HepG2 (cell line): ENCODE data around the gene FAM199X. TPM values are rescaled to one million over a fixed set of nuclear protein-coding genes. Genes with fewer than 3 reads are reported as not detected.

Experiments
- ARID2 ChIP-seq: sonication (generic); formaldehyde crosslinking; IDR thresholded peaks from 2 replicates; pipeline ENCODE4 v1.8.1; 2022; ENCODE audit warnings: mild to moderate bottlenecking, missing genetic modification reagents, borderline replicate concordance
- HNRNPL ChIP-seq: fragments of 200-400 bp; formaldehyde crosslinking; IDR thresholded peaks from 2 replicates; pipeline ENCODE4 v1.6.1; 2017; ENCODE audit warnings: mild to moderate bottlenecking, low read depth, low read length
- MEIS2 ChIP-seq: sonication (generic); formaldehyde crosslinking; IDR thresholded peaks from 2 replicates; pipeline ENCODE4 v1.9.0; 2021; ENCODE audit warnings: mild to moderate bottlenecking, missing genetic modification reagents
- MXD1 ChIP-seq: sonication (generic); formaldehyde crosslinking; IDR thresholded peaks from 2 replicates; pipeline ENCODE4 v1.4.0; 2020; ENCODE audit warnings: mild to moderate bottlenecking, missing genetic modification reagents
- NCOA1 ChIP-seq: sonication (generic); formaldehyde crosslinking; IDR thresholded peaks from 2 replicates; pipeline ENCODE4 v1.9.0; 2021; ENCODE audit warnings: missing genetic modification reagents
- NR0B2 ChIP-seq: sonication (generic); formaldehyde crosslinking; IDR thresholded peaks from 2 replicates; pipeline ENCODE4 v1.4.0; 2020; ENCODE audit warnings: mild to moderate bottlenecking, missing genetic modification reagents
- PPARG ChIP-seq: conservative IDR thresholded peaks from 2 replicates; pipeline ENCODE4 v1.6.1; 2016; ENCODE audit warnings: missing biosample characterization, missing genetic modification reagents
- SPEN ChIP-seq: sonication (generic); formaldehyde crosslinking; IDR thresholded peaks from 2 replicates; pipeline ENCODE4 v1.5.1; 2020; ENCODE audit warnings: low read depth, mild to moderate bottlenecking, missing genetic modification reagents
- TERF1 ChIP-seq: sonication (generic); formaldehyde crosslinking; IDR thresholded peaks from 2 replicates; pipeline ENCODE4 v1.8.0; 2022; ENCODE audit warnings: mild to moderate bottlenecking, missing genetic modification reagents, moderate library complexity
- XRCC5 ChIP-seq: fragments of 200-400 bp; formaldehyde crosslinking; optimal IDR thresholded peaks from 2 replicates; pipeline ENCODE3; 2017; ENCODE audit warnings: mild to moderate bottlenecking, low read length
- ZFP37 ChIP-seq: sonication (generic); formaldehyde crosslinking; IDR thresholded peaks from 2 replicates; pipeline ENCODE4 v1.4.0; 2020; ENCODE audit warnings: missing genetic modification reagents, borderline replicate concordance
- ZNF264 ChIP-seq: sonication (generic); formaldehyde crosslinking; IDR thresholded peaks from 2 replicates; pipeline ENCODE4 v1.4.0; 2020; ENCODE audit warnings: missing genetic modification reagents
- ZNF589 ChIP-seq: sonication (generic); formaldehyde crosslinking; conservative IDR thresholded peaks from 2 replicates; pipeline ENCODE4 v1.8.0; 2022; ENCODE audit warnings: mild to moderate bottlenecking, moderate library complexity, missing genetic modification reagents
- ZNF605 ChIP-seq: sonication (generic); formaldehyde crosslinking; IDR thresholded peaks from 2 replicates; pipeline ENCODE4 v1.8.0; 2022; ENCODE audit warnings: mild to moderate bottlenecking, missing genetic modification reagents
- ZNF660 ChIP-seq: sonication (generic); formaldehyde crosslinking; IDR thresholded peaks from 2 replicates; pipeline ENCODE4 v1.5.1; 2020; ENCODE audit warnings: mild to moderate bottlenecking, low read depth, missing genetic modification reagents, borderline replicate concordance
- ZNF768 ChIP-seq: sonication (generic); formaldehyde crosslinking; IDR thresholded peaks from 2 replicates; pipeline ENCODE4 v1.4.0; 2020; ENCODE audit warnings: missing genetic modification reagents
- ZNF782 ChIP-seq: sonication (generic); formaldehyde crosslinking; IDR thresholded peaks from 2 replicates; pipeline ENCODE4 v1.4.0; 2020; ENCODE audit warnings: missing genetic modification reagents, mild to moderate bottlenecking, borderline replicate concordance
- polyA plus RNA-seq, 8 experiments: library from polyadenylated mRNA; depleted of rRNA in 3 of 8; stranded (reverse) in 7 of 8; unstranded in 1 of 8; fragments of >200 nt; fragmentation: Illumina TruSeq in 4 of 8; extraction: Trizol in 4 of 8; gene quantifications; 2 replicates each; pipeline versions ENCODE4 v1.2.1 to v1.2.3, GENCODE V29; 2011 to 2016; ENCODE audit warnings: low read depth in 4 of 8, missing spikeins in 1 of 8, mixed read lengths in 1 of 8; ENCODE audit not compliant: insufficient read depth in 1 of 8
- total RNA-seq, 5 experiments: library from RNA; depleted of rRNA; stranded (reverse); fragments of >200 nt; fragmentation: Illumina TruSeq; extraction: Trizol; gene quantifications; 2 replicates each; pipeline ENCODE4 v1.2.3, GENCODE V29; 2016; ENCODE audit warnings: low read depth in 1 of 5
- TF ChIP-seq, protein P1 (sequence below): sonication (generic); formaldehyde crosslinking; IDR thresholded peaks from 2 replicates; pipeline ENCODE4 v1.4.0; 2020; ENCODE audit warnings: mild to moderate bottlenecking, missing genetic modification reagents, borderline replicate concordance
- TF ChIP-seq, protein P2 (sequence below): sonication (generic); IDR thresholded peaks from 2 replicates; pipeline ENCODE4 v1.6.1; 2016; ENCODE audit warnings: low read depth, borderline replicate concordance
- TF ChIP-seq, protein P3 (sequence below): sonication (generic); formaldehyde crosslinking; IDR thresholded peaks from 2 replicates; pipeline ENCODE4 v1.5.0; 2020; ENCODE audit warnings: mild to moderate bottlenecking, missing genetic modification reagents, borderline replicate concordance

FAM199X gene
- total and polyA plus RNA-seq, 2 of the 13 experiments (the other 11 are each of a cell fraction or from before 2014, with no cell fraction given) = 5.1 to 18.0 TPM

DNA sequence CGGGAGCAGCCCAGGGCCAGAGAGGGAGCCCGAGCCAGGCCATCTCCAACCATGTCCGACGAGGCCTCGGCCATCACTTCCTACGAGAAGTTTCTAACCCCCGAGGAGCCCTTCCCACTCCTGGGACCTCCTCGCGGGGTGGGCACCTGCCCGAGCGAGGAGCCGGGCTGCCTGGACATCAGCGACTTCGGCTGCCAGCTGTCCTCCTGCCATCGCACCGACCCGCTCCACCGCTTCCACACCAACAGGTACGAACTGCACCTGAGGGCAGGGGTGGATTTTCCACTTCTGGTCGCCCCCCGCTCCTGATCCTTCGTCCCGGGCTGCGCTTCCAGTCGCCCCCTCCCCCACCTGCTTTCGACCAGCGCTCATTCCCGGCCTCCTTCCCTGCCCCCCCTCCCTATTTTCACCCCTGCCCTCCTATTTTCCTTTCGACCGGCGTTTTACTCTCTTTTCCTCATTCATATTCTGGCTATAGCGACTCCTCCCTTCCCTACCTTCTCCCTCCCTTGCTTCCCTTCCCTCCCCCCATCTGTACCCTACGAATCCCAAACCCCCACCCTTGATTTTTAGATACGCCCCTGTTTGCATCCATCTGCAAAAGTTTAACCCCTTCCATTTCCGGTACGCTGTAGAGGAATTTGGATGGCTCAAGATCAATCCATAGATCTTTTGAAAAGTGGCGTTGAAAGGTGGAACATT, 633 bp downstream of the FAM199X start (continued):
- TF ChIP-seq ZNF768 (CRISPR knock-in tag) = no peak
- TF ChIP-seq ZNF660 (CRISPR knock-in tag) = no peak
- TF ChIP-seq ZNF589 = no peak
- 0 out of 2 replicates have a peak, but pooled peaks have one; percentile 9 for TF ChIP-seq MXD1 (CRISPR knock-in tag)
- peak; percentile 2 for TF ChIP-seq XRCC5
- TF ChIP-seq ZNF782 (CRISPR knock-in tag) = no peak
- TF ChIP-seq HNRNPL = 0 out of 2 replicates have a peak, but pooled peaks have one; percentile 9
- no peak for TF ChIP-seq ZNF605
- no peak for TF ChIP-seq ARID2
- TF ChIP-seq, protein P1, sequence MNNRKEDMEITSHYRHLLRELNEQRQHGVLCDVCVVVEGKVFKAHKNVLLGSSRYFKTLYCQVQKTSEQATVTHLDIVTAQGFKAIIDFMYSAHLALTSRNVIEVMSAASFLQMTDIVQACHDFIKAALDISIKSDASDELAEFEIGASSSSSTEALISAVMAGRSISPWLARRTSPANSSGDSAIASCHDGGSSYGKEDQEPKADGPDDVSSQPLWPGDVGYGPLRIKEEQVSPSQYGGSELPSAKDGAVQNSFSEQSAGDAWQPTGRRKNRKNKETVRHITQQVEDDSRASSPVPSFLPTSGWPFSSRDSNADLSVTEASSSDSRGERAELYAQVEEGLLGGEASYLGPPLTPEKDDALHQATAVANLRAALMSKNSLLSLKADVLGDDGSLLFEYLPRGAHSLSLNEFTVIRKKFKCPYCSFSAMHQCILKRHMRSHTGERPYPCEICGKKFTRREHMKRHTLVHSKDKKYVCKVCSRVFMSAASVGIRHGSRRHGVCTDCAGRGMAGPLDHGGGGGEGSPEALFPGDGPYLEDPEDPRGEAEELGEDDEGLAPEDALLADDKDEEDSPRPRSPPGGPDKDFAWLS = no peak
- TF ChIP-seq, protein P2, sequence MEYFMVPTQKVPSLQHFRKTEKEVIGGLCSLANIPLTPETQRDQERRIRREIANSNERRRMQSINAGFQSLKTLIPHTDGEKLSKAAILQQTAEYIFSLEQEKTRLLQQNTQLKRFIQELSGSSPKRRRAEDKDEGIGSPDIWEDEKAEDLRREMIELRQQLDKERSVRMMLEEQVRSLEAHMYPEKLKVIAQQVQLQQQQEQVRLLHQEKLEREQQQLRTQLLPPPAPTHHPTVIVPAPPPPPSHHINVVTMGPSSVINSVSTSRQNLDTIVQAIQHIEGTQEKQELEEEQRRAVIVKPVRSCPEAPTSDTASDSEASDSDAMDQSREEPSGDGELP = no peak
- TF ChIP-seq ZFP37 (CRISPR knock-in tag) = no peak
- no peak for TF ChIP-seq NR0B2 (CRISPR knock-in tag)
- no peak for TF ChIP-seq NCOA1 (CRISPR knock-in tag)
- TF ChIP-seq ZNF264 (CRISPR knock-in tag) = no peak
- no peak for TF ChIP-seq TERF1 (CRISPR knock-in tag)
- TF ChIP-seq SPEN (CRISPR knock-in tag) = no peak
- TF ChIP-seq PPARG (CRISPR knock-in tag) = no peak
- no peak for TF ChIP-seq MEIS2
- TF ChIP-seq, protein P3, sequence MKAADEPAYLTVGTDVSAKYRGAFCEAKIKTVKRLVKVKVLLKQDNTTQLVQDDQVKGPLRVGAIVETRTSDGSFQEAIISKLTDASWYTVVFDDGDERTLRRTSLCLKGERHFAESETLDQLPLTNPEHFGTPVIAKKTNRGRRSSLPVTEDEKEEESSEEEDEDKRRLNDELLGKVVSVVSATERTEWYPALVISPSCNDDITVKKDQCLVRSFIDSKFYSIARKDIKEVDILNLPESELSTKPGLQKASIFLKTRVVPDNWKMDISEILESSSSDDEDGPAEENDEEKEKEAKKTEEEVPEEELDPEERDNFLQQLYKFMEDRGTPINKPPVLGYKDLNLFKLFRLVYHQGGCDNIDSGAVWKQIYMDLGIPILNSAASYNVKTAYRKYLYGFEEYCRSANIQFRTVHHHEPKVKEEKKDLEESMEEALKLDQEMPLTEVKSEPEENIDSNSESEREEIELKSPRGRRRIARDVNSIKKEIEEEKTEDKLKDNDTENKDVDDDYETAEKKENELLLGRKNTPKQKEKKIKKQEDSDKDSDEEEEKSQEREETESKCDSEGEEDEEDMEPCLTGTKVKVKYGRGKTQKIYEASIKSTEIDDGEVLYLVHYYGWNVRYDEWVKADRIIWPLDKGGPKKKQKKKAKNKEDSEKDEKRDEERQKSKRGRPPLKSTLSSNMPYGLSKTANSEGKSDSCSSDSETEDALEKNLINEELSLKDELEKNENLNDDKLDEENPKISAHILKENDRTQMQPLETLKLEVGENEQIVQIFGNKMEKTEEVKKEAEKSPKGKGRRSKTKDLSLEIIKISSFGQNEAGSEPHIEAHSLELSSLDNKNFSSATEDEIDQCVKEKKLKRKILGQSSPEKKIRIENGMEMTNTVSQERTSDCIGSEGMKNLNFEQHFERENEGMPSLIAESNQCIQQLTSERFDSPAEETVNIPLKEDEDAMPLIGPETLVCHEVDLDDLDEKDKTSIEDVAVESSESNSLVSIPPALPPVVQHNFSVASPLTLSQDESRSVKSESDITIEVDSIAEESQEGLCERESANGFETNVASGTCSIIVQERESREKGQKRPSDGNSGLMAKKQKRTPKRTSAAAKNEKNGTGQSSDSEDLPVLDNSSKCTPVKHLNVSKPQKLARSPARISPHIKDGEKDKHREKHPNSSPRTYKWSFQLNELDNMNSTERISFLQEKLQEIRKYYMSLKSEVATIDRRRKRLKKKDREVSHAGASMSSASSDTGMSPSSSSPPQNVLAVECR (CRISPR knock-in tag) = no peak
